ENCODE measurements around the gene TMEM86B.
"Not testable (repeated sequence)": the region's sequence is repeated elsewhere in the genome, so short reads cannot be mapped to it uniquely, and the experiment has no call there.

The TMEM86B gene

DNA sequence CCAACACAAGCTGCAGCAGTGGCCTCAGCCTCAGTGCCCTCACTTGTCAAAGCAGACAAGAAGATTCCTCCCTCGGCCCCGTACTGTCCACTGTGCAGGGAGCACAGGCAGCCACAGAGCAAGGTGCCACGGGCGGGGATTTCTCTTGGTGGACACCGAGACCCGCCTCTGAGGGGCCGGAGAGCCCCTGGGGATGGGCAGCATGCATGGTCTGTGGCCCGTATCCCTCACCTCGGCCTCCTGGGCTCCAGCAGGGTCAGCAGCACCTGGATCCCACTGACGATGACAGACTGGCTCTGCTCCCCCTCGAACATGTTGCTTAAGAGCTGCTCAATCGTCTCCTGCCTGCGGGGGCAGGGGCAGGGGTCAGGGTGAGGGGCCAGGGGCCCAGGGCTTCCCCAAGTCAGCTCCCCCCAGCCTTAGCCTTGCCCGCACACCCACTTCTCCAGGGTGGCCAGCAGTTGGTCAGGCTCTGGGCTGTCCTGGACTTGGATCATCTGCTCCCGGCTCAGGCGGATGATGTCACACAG lies 13.4 kb upstream of the TMEM86B start:
- no peak for DNase-seq (ENCODE audit: low read depth in 2 of 2)

- no peak for DNase-seq (ENCODE audit: low read depth in 2 of 2)
These were observed 12.8 kb upstream of the TMEM86B start for GRCh38 chr19:55241143-55241934.

DNA sequence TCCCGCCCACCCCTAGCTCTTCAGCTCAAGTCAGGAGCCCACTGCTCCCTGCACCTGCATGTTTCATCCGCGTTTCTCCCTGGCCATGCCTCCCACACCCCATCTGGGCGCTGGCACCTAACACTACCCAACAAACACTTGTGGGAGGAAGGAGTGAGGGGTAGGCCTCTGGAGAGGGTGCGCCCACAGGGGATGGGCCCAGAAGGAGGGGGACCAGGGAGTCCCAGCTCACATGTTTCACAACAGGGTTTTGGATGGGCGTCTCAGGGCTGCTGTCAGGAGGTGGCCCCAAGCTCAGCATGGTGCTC lies 12.1 kb upstream of the TMEM86B start:
- DNase-seq (ENCODE audit: low read depth in 2 of 2), result no peak

DNA sequence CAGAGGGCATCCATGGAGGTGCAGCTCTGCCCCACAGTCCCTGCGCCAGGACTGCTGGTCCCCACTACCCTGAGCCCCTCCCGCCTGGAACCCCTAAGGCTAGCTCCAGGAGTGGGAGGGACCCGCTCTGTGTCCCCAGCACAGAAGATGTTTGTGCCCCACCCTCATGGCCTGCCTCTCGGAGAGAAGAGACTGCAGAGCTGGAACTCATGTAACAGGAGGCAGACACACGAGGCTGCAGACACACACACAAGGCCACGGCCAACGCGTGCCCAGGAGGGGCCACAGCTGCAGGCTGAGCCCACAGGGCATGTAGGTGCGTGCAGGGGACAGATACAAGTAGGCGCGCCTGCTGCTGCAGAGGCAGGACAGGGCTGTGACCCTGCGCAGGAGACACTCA lies 10.4 kb upstream of the TMEM86B start:
- no peak for DNase-seq (ENCODE audit: low read depth in 2 of 2)

GRCh38 chr19:55238030-55238429 lies 9.5 kb upstream of the TMEM86B start:
- DNase-seq (ENCODE audit: low read depth in 2 of 2), result no peak

GRCh38 chr19:55232986-55233385 lies 4.4 kb upstream of the TMEM86B start:
- DNase-seq (ENCODE audit: low read depth in 2 of 2), result no peak

- no peak for DNase-seq (ENCODE audit: low read depth in 2 of 2)
These were observed 3.7 kb upstream of the TMEM86B start for GRCh38 chr19:55232286-55232602.

DNA sequence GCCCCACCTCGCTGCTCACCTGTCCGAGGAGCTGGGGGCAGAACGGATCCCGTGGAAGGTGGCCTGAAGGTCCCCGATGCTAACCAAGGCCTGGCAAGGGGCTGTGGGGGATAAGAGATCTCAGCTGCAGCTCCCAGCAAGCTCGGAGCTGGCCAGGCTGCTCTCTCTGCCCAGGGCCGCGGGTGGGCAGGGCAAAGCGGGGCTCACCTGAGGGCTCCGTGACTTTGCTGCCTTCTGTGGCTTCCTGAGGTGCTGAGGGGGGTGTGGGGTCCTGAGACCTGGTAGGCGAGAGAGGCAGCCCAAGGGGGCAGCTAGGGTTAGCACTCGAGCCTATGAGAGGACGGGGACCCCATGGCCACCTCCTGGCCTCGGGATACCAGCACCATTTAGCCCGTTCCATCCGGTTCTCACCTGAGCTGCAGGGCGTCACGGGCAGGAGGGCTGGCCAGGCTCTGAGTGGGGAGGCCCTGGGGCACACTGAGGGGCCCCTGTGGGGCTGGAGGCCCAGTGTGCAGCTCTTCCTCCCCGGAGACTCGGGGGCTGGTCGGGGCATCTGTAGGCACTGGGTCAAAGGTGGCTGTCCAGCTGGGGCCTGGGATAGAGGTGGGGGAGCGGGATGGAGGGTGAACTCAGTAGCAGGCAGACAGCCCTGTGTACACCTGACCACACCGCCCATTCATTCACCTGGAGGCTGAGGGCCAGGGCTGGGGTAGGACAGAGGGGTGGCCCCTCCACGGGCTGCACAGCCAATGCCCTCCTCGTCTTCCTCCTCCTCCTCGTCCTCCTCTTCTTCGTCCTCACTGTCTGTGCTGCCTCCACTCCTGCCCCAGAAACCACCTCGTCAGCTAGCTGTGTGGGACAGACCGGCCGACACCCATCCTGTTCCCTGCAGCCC lies 3.1 kb upstream of the TMEM86B start:
- DNase-seq (ENCODE audit: low read depth in 2 of 2), result no peak

DNA sequence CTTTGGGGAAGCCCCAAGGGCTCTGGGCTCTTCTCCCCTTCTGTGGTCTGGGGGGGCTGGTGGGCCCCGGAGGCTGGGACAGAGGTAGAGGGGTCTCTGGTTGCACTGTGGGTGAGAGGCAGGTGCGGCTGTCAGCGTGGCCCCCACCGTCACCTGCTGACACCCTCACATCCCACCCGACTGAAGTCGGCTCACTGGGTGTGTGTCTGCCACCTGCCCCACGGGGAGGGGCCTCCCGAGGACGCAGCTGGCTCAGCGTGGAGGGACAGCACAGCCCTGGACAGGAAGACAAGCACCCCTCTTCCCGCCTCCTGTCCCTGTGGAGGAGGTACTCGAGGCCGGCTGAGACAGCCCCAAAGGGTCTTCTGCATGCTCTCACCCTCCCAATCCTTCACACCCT lies 2.2 kb upstream of the TMEM86B start:
- DNase-seq (ENCODE audit: low read depth in 2 of 2), result no peak

DNA sequence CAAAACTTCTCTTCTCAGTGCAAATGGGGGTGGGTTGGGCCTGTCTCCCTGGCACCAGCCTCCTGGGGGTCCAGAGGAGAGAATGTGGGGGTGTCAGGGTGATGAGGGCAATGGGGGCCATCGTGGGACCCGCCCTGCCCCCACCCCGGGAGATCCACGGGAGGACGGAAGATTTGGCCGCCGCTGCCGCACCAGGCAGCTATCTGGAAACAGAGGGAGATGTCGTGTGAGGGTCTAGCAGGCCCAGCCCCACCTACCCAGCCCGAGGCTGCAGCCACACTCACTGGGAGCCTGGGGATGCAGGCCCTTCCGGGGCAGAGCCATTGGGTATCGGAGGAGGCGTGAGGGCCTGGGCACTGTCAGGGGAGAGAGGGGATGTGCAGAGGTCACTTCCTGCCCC lies 1.8 kb upstream of the TMEM86B start:
- no peak for DNase-seq (ENCODE audit: low read depth in 2 of 2)

DNA sequence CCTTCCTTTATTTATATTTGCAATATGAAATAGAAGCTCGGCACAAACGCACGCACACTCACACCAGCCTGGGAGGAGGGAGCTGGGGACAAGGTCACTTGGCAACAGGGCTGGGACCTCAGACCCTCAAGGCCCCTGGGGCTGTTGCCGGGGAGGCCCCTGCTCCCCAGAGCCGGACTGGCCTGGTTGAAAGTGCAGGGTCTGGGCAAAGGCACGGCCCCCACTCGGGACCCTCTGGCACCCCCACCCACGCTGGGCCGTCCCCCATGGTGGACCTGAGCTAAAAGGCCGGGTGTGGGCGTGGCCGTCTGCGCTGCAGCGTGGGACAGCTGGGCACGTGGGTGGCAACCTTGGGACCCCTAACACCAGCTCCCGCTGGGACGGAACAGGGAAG lies 1.2 kb upstream of the TMEM86B start:
- DNase-seq (ENCODE audit: low read depth in 2 of 2), result no peak

GRCh38 chr19:55229145-55229788 lies 704 bp upstream of the TMEM86B start:
- DNase-seq (ENCODE audit: low read depth in 2 of 2), result no peak

- DNase-seq (ENCODE audit: low read depth in 2 of 2), result no peak
These were observed 560 bp downstream of the TMEM86B start for GRCh38 chr19:55228015-55228391.

DNA sequence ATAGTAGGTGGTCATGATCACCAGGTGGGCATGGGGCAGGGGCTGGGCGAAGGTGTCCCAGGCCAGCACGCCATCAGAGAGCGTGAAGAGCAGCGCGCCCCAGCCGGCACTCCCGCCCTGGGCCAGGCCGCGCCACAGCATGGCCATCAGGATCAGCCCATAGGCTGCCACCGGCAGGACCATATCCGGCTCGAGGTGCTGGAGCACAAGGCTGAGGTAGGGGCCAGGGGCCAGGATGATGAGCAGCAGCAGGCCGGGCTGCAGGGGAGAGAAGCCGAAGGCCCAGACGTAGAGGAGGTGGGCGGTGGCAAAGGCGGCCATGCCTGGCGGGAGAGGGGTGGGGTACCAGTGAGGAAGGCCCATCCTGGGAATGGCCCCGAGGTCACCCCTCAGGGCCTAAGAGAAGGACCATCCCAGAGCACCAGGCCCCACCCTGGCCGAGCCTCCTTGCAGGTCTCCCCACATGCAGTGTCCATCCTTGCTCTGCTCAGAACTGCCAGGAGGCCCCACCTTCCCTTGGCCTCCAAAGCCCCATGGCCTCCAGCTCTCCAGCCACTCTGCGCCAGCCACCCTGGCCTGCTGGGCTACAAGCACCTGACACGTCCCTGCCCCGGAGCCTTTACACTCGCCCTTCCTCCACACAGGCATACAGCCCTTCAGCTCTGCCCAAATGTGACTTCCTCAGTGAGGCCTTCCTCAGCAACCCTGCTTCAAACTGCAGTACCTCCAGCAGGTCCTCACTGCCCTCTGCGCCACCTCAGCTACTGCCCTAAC lies 1.1 kb downstream of the TMEM86B start:
- DNase-seq (ENCODE audit: low read depth in 2 of 2), result no peak

DNA sequence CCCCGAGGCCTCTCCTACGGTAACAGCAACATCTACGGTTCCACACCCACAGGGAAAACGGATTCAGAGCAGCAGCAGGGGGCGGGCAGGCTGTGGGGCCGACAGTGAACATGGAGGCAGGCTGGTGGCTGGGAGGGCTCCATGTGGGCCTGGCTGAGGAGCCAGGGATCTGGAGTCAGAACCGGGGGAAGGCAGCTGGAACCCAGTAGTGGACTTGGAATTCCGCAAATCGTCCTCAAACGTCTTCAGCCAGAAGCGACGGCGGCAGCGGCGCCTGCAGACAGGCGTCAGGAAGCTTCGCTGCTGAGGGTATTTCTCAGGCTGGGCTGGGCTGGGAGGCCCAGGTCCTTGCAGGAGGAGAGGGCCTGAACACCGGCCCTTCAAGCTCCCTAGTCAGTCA lies 1.8 kb downstream of the TMEM86B start:
- no peak for DNase-seq (ENCODE audit: low read depth in 2 of 2)

DNA sequence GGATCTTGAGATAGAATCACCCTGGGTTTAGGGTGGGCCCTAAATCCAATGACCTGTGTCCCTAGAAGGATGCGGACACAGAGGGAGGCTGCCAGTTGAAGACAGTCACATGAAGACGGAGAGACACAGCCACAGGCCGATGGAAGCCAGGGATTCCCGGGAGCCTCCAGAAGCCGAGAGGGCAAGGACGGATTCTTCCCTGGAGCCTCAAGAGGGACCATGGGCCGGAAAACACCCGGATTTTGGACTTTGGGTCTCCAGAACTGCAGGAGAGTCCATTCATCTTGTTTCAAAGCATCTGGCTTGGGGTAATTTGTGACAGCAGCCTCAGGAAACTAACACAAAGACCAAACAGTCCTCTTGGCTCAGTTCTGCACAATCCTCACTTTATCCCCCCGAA lies 2.3 kb downstream of the TMEM86B start:
- DNase-seq (ENCODE audit: low read depth in 2 of 2), result no peak

DNA sequence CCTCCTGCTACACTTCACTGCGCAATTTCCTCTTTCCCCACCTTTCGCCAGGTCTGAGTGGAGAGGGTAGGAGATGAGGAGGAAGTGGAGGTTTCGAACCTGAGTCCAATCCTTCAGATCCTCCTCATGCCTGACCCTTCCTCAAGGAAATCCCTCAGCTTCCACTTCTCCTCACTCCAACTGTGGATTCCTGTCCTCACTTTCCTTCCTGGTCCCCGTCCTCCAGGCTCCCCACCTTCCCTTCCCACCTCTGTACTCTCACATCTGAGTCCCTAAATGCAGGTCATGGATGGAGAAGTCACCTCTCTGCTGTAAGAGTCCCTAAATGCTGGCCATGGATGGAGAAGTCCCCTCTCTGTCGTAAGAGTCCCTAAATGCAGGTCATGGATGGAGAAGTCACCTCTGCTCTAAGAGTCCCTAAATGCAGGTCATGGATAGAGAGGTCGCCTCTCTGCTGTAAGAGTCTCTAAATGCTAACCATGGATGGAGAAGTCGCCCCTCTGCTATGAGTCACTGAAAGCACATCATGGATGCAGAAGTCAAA lies 3.1 kb downstream of the TMEM86B start:
- no peak for DNase-seq (ENCODE audit: low read depth in 2 of 2)

- DNase-seq (ENCODE audit: low read depth in 2 of 2), result not testable (repeated sequence)
These were observed 3.7 kb downstream of the TMEM86B start for GRCh38 chr19:55224679-55225414.

GRCh38 chr19:55224038-55224665 lies 4.4 kb downstream of the TMEM86B start:
- no peak for DNase-seq (ENCODE audit: low read depth in 2 of 2)

DNA sequence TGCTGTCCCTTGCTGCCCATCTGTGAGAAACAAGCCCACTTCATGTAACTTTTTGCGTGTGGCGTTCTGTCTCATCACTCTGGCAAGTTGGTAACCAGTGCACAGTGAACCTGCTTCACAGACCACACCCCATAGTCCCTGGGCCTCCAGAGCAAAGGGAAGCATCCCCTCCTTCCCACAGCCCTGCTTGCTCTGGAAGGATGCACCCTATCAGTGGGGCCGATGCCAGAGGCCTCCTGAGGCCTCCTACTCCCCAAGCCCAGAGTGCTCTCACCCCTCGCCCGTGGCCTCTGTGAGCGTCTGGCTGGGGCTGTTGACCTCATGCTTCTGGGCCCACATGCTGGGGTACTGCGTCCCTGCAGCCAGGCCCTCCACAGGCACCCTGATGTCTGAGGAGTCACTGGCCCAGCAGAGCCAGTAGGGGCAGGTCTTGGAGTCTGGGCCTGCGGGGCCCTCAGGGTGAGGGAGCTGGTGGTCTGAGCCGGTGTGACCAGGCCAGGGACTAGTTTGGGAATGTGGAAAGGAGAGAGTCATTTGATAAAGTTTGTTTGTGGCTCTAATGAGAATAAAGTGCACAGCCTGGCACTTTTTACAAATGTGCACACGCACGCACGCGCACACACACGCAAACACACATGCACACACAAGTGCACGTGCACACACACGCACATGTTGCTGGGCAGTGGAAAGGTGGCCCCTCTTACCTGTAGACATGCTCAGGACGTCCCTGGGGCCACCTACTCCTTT lies 5.1 kb downstream of the TMEM86B start:
- DNase-seq (ENCODE audit: low read depth in 2 of 2), result no peak

Data from stimulated activated CD4-positive, alpha-beta T cell treated with anti-CD3 and anti-CD28 coated beads, Interleukin-4, amount 100 ng/mL, for 48 hours (primary cell).